Common myeloid progenitor, CD34-positive (primary cell): ENCODE measurements around the gene WSB2.
A peak's percentile ranks its signal among the peaks of the same experiment; 100 is the strongest.
"Not testable (repeated sequence)": the region's sequence is repeated elsewhere in the genome, so short reads cannot be mapped to it uniquely, and the experiment has no call there.

ENCODE experiments used
- CTCF ChIA-PET: fragments of 350-600 bp; sonication (Branson Sonifier 250); formaldehyde crosslinking; loops from one replicate; lab custom pipeline; 2021; ENCODE audit warnings: antibody characterized with exemption; lab: Charles Lee
- POLR2A ChIA-PET: fragments of 350-600 bp; sonication (Branson Sonifier 250); formaldehyde crosslinking; loops from one replicate; lab custom pipeline; 2021; ENCODE audit warnings: antibody characterized with exemption; lab: Charles Lee
- DNase-seq, 3 donors: peaks; one replicate each; pipeline versions ENCODE4 v3.0.0 to v3.0.0-alpha.2; 2013
- H3K27ac ChIP-seq, 2 experiments: 1 replicate in 1 of 2; 2 replicates in 1 of 2; pipeline ENCODE4 v1.7.0; 2013; ENCODE audit warnings: inconsistent platforms in 2 of 2, low read length in 2 of 2, mild to moderate bottlenecking in 2 of 2, low read depth in 1 of 2, moderate library complexity in 1 of 2; ENCODE audit not compliant: severe bottlenecking in 2 of 2, insufficient read depth in 1 of 2, poor library complexity in 1 of 2
- H3K27me3 ChIP-seq, 5 experiments: replicated peaks in 2 of 5; 1 replicate in 3 of 5; 2 replicates in 2 of 5; pipeline versions ENCODE4 v1.6.1 to v1.7.0; 2013; ENCODE audit warnings: low read length in 4 of 5, mild to moderate bottlenecking in 2 of 5, moderate library complexity in 2 of 5, inconsistent platforms in 1 of 5; ENCODE audit not compliant: insufficient read depth in 5 of 5, control insufficient read depth in 4 of 5
- H3K36me3 ChIP-seq, 4 experiments: 1 replicate in 2 of 4; 2 replicates in 2 of 4; pipeline versions ENCODE4 v1.6.1 to v1.7.0; 2013; ENCODE audit warnings: low read length in 3 of 4, control low read depth in 1 of 4, mild to moderate bottlenecking in 1 of 4; ENCODE audit not compliant: control insufficient read depth in 4 of 4, insufficient read depth in 4 of 4
- H3K4me1 ChIP-seq, 4 experiments: 1 replicate in 3 of 4; 2 replicates in 1 of 4; pipeline versions ENCODE4 v1.6.1 to v1.7.1; 2013; ENCODE audit warnings: low read length in 3 of 4, mild to moderate bottlenecking in 3 of 4, control low read depth in 1 of 4, inconsistent platforms in 1 of 4, moderate library complexity in 1 of 4; ENCODE audit not compliant: control insufficient read depth in 4 of 4, insufficient read depth in 4 of 4; ENCODE audit errors: control extremely low read depth in 1 of 4
- H3K4me3 ChIP-seq, 7 experiments: 1 replicate in 4 of 7; 2 replicates in 3 of 7; pipeline versions ENCODE4 v1.5.1 to v1.7.0; 2013; ENCODE audit warnings: mild to moderate bottlenecking in 7 of 7, low read length in 6 of 7, moderate library complexity in 6 of 7, inconsistent platforms in 2 of 7, low read depth in 2 of 7, control low read depth in 1 of 7; ENCODE audit not compliant: insufficient read depth in 4 of 7, control insufficient read depth in 1 of 7; ENCODE audit errors: extremely low read depth in 1 of 7
- H3K9me3 ChIP-seq, 5 experiments: 1 replicate in 4 of 5; 2 replicates in 1 of 5; pipeline versions ENCODE4 v1.6.1 to v1.7.1; 2013; ENCODE audit warnings: low read length in 4 of 5, mild to moderate bottlenecking in 2 of 5, inconsistent platforms in 1 of 5, low read depth in 1 of 5, moderate library complexity in 1 of 5; ENCODE audit not compliant: control insufficient read depth in 4 of 5, insufficient read depth in 2 of 5; ENCODE audit errors: control extremely low read depth in 1 of 5
- WGBS: methylation state at CpG from one replicate; pipeline ENCODE4 v1.1.5; 2013; ENCODE audit not compliant: insufficient coverage; 5-methylcytosine and 5-hydroxymethylcytosine counted together

WSB2 gene

DNA sequence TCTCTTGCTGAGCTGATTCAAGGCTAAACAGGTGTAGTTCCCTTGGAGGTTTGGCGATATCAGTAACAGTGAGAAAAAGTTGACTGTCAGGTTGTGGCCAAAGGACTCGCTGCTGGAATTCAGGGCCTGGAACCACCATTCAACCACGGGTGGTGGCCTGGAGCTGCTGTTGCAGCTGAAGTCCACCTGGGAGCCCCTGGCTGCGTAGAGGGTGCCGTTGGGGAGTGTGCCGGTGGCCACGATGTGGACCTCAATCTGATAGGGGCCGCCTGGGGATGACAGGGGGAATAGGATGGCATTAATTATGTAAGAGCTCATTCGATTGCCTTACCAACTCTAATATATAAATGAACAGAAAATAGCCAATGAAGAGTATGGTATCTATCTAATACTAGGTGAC is 21.2 kb upstream of the WSB2 start:
- Histone ChIP-seq H3K4me1 (no peaks in the 10 kb centered on the region), H3K9me3 (peaks cover 0 to 4% (median 0%) of the 10 kb centered on the region in 5 experiments), H3K27ac (no peak overlapping the region), H3K4me3 (no peak overlapping the region), H3K36me3 (peaks cover 0 to 25% (median 20%) of the 10 kb centered on the region in 4 experiments), H3K27me3 (no peaks in the 10 kb centered on the region)
- ChIA-PET POLR2A (no interaction called here), CTCF (interaction anchor here (1.2 kb wide), 1 partner anchor 16 kb away, joined by 3 read pairs; no protein-coding TSS in a partner anchor)
- no peak for DNase-seq
- 75% methylated on average over 4 of the region's 9 CpGs for WGBS

DNA sequence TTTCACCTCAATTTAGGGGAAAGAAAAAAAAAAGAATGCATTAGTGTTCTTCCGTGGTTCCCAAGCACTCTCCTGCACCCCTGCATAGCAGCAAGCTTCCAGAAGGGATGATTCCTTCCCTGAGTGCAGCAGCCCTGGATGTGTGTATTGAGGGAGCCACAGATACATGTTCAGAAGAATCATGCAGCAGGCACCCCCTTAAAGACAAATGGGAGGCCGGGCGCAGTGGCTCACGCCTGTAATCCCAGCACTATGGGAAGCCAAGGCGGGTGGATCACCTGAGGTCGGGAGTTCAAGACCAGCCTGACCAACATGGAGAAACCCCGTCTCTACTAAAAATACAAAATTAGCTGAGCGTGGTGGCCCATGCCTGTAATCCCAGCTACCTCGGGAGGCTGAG is 20.5 kb upstream of the WSB2 start:
- H3K4me1 ChIP-seq, DNase-seq, POLR2A ChIA-PET, CTCF ChIA-PET, H3K27me3 ChIP-seq, H3K9me3 ChIP-seq, H3K27ac ChIP-seq, H3K4me3 ChIP-seq: not testable (repeated sequence)
- WGBS: 96% methylated on average over 6 of the region's 9 CpGs
- peaks cover 0 to 25% (median 20%) of the 10 kb centered on the region in 4 experiments for H3K36me3 ChIP-seq

DNA sequence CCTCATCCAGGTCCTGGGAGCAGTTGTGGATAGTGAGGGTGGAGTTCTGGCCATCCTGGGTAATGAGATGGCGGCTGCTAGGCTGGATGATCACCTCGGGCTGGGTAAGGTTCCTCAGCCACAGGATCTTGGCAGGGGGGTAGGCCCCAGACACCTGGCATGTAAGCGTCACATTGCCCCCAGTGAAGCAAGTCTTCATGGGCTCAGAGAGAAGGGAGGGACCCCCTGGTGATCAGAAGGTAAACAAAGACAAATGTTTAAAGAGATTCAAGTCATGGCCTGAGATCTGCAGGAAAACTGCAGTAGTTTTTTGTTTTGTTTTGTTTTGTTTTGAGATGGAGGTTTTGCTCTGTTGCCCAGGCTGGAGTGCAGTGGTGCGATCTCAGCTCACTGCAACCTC is 12.8 kb upstream of the WSB2 start:
- WGBS: 100% methylated on average over 4 of the region's 4 CpGs
- no peak for DNase-seq
- no peak overlapping the region for H3K27ac ChIP-seq
- peaks cover 0 to 26% (median 12%) of the 10 kb centered on the region in 4 experiments for H3K36me3 ChIP-seq
- ChIA-PET POLR2A (no interaction called here), CTCF (no interaction called here)
- H3K4me1 ChIP-seq: no peaks in the 10 kb centered on the region
- H3K4me3 ChIP-seq: no peak overlapping the region
- H3K9me3 ChIP-seq: peaks cover 0 to 4% (median 0%) of the 10 kb centered on the region in 5 experiments
- H3K27me3 ChIP-seq: no peaks in the 10 kb centered on the region

DNA sequence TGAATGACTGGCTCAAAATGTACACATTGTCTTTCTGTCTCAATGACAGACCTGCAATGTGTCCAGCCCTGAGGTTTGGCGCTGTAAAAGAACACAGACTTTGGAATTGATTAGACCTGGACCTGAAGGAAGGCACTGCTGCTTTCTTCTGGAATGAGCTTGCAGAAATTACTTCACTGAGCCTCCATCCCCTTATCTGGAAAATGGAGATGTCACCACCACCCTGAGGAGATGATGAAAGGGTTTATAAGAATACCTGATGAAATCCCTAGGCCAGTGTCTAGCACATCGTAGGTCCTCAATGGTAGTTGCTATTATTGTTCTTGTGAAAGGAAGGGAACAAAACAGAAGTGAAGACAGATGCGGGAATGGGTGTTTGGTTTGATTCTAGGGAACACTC is 9.7 kb upstream of the WSB2 start:
- CTCF ChIA-PET: no interaction called here

DNA sequence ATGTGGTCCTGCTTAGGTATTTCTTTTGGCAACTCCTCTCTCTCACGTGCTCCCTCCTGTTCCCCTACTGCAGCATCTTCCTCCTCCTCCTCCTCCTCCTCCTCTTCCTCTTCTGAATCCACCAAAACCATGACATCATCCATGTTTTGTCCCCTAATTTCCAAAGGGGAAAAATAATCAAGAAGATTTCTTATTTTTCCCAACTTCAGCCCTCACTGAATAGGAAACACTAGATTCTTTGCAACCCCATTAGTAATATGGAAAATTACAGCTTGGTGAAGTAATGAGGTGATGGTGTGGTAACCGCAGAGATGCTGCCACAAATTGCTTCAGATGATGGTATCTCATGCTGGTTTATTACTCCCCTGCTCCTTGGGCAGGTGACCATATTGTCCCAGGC is 7.5 kb upstream of the WSB2 start:
- no peak overlapping the region for H3K4me3 ChIP-seq
- H3K4me1 ChIP-seq: peaks cover 6 to 45% (median 21%) of the 10 kb centered on the region in 4 experiments
- CTCF ChIA-PET: interaction anchor here (2.4 kb wide), 1 partner anchor 10 kb away, joined by 14 read pairs; no protein-coding TSS in a partner anchor
- no peaks in the 10 kb centered on the region for H3K27me3 ChIP-seq
- H3K27ac ChIP-seq: no peak overlapping the region
- H3K36me3 ChIP-seq: peaks cover 0 to 12% (median 5%) of the 10 kb centered on the region in 4 experiments
- POLR2A ChIA-PET: no interaction called here
- 100% methylated on average over 1 of the region's 2 CpGs for WGBS
- no peak for DNase-seq
- H3K9me3 ChIP-seq: no peaks in the 10 kb centered on the region

More for the DNA sequence above, 9.7 kb upstream of the WSB2 start:
- POLR2A ChIA-PET: no interaction called here
- Histone ChIP-seq H3K4me3 (no peak overlapping the region), H3K27me3 (no peaks in the 10 kb centered on the region), H3K36me3 (peaks cover 0 to 14% (median 5%) of the 10 kb centered on the region in 4 experiments), H3K4me1 (peaks cover 0 to 24% (median 3%) of the 10 kb centered on the region in 4 experiments), H3K9me3 (no peaks in the 10 kb centered on the region), H3K27ac (no peak overlapping the region)
- 100% methylated on average over 2 of the region's 3 CpGs for WGBS
- DNase-seq: no peak

DNA sequence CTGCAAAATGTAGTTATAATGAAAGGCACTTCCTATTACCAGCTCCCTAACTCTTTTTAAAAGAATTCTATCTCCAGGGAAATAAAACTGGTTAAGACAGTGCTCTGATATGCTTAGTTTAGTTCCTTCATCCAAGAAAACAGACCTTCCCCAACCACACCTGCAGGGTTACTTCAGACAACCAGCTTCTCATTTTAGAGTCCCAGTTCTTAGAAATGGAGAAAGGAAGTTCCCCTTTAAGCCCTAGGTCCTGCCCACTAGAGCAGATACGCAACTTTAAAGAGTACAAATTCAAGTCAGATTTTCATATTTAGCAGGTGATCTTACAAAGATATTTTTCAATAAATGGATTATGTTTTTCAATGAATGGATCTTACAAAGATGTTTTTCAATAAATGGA is 4.4 kb upstream of the WSB2 start:
- Histone ChIP-seq H3K4me1 (peaks cover 7 to 62% (median 30%) of the 10 kb centered on the region in 4 experiments), H3K9me3 (no peaks in the 10 kb centered on the region), H3K4me3 (peak overlapping the region in 4 of 7 experiments; percentile 26 to 66 (median 50)), H3K27me3 (no peaks in the 10 kb centered on the region), H3K27ac (peak overlapping the region in 1 of 2 experiments; percentile 47), H3K36me3 (peaks cover 0 to 3% (median 0%) of the 10 kb centered on the region in 4 experiments)
- CTCF ChIA-PET: interaction anchor here (0.7 to 4.5 kb wide), 9 partner anchors 9 to 310 kb away, joined by 3 to 24 read pairs (median 3); no protein-coding TSS in a partner anchor
- peak in 2 of 3 donors; percentile 35 to 52 for DNase-seq
- POLR2A ChIA-PET: interaction anchor here (1.0 kb wide), 1 partner anchor 19 kb away, joined by 3 read pairs; no protein-coding TSS in a partner anchor
- no CpG with 5 or more reads among the region's 1 CpG for WGBS

GRCh38 chr12:118064608-118065007 is 3.6 kb upstream of the WSB2 start:
- Histone ChIP-seq H3K9me3 (no peaks in the 10 kb centered on the region), H3K4me3 (peak overlapping the region in 4 of 7 experiments; percentile 26 to 66 (median 50)), H3K4me1 (peaks cover 7 to 70% (median 37%) of the 10 kb centered on the region in 4 experiments), H3K27me3 (no peaks in the 10 kb centered on the region), H3K36me3 (no peaks in the 10 kb centered on the region), H3K27ac (peak overlapping the region in 1 of 2 experiments; percentile 47)
- peak in 2 of 3 donors; percentile 69 to 80 for DNase-seq
- 0% methylated on average over 1 of the region's 2 CpGs for WGBS
- ChIA-PET POLR2A (interaction anchor here (1.1 kb wide), 1 partner anchor 39 kb away, joined by 3 read pairs; the partner anchor contains the start of gene VSIG10), CTCF (interaction anchor here (1.1 to 4.5 kb wide), 7 partner anchors 9 to 311 kb away, joined by 3 to 24 read pairs (median 4); partner anchors contain the start of gene VSIG10)
